DMS153 (cell line): ENCODE measurements around the gene LINGO1.

Experiments used
- DNase-seq: peaks from one replicate; lab custom pipeline; 2025; lab: John Stamatoyannopoulos, UW

The LINGO1 gene

GRCh38 chr15:77632534-77633133, at the start of gene LINGO1:
LINGO1 (minus strand) TSS chr15:77632912; CDS start chr15:77632315, 597 bp downstream.
- DNase-seq, result no peak

- DNase-seq, result no peak
Observed at GRCh38 chr15:77681362-77681761, 48.6 kb upstream of the LINGO1 start.

- no peak for DNase-seq
Observed at GRCh38 chr15:77676569-77677375, 44.1 kb upstream of the LINGO1 start.

- no peak for DNase-seq
Observed at GRCh38 chr15:77675806-77676415, 43.2 kb upstream of the LINGO1 start.

- DNase-seq, result no peak
Observed at GRCh38 chr15:77674327-77674726, 41.6 kb upstream of the LINGO1 start.

GRCh38 chr15:77673866-77674265, 41.2 kb upstream of the LINGO1 start:
- no peak for DNase-seq

GRCh38 chr15:77672135-77672534, 39.4 kb upstream of the LINGO1 start:
- DNase-seq, result no peak

GRCh38 chr15:77671362-77672056, 38.8 kb upstream of the LINGO1 start:
- DNase-seq, result no peak

- no peak for DNase-seq
Observed at GRCh38 chr15:77670558-77671361, 38.0 kb upstream of the LINGO1 start.

GRCh38 chr15:77669896-77670295, 37.2 kb upstream of the LINGO1 start:
- no peak for DNase-seq

- no peak for DNase-seq
Observed at GRCh38 chr15:77667338-77668234, 34.9 kb upstream of the LINGO1 start.

GRCh38 chr15:77666296-77666660, 33.6 kb upstream of the LINGO1 start:
- no peak for DNase-seq

- DNase-seq, result no peak
Observed at GRCh38 chr15:77665530-77666295, 33.0 kb upstream of the LINGO1 start.

GRCh38 chr15:77664428-77664827, 31.7 kb upstream of the LINGO1 start:
- DNase-seq, result no peak

GRCh38 chr15:77663256-77663655, 30.5 kb upstream of the LINGO1 start:
- DNase-seq, result no peak

- DNase-seq, result no peak
Observed at GRCh38 chr15:77659350-77660321, 26.9 kb upstream of the LINGO1 start.

- no peak for DNase-seq
Observed at GRCh38 chr15:77658304-77658703, 25.6 kb upstream of the LINGO1 start.

GRCh38 chr15:77657634-77658238, 25.0 kb upstream of the LINGO1 start:
- DNase-seq, result no peak
